Stomach smooth muscle (tissue), 2 donors: ENCODE results near the gene XPNPEP1.

Experiments
- H3K27ac ChIP-seq: one replicate; pipeline ENCODE4 v1.7.0; 2013; ENCODE audit warnings: mild to moderate bottlenecking, low read length, inconsistent platforms
- H3K27me3 ChIP-seq, 2 donors: one replicate each; pipeline ENCODE4 v1.7.0; 2013; ENCODE audit warnings: low read length in 2 of 2; ENCODE audit not compliant: insufficient read depth in 2 of 2, control insufficient read depth in 1 of 2
- H3K36me3 ChIP-seq, 2 donors: one replicate each; pipeline ENCODE4 v1.7.0; 2013; ENCODE audit warnings: low read length in 2 of 2; ENCODE audit not compliant: control insufficient read depth in 2 of 2, insufficient read depth in 2 of 2
- H3K4me1 ChIP-seq: one replicate; pipeline ENCODE4 v1.7.0; 2013; ENCODE audit warnings: low read length; ENCODE audit not compliant: control insufficient read depth, insufficient read depth
- H3K4me3 ChIP-seq, 2 donors: one replicate each; pipeline ENCODE4 v1.7.0; 2013; ENCODE audit warnings: low read length in 2 of 2
- H3K9ac ChIP-seq, 2 donors: one replicate each; pipeline ENCODE4 v1.7.0; 2013; ENCODE audit warnings: low read length in 2 of 2, mild to moderate bottlenecking in 1 of 2
- H3K9me3 ChIP-seq, 2 donors: one replicate each; pipeline ENCODE4 v1.7.0; 2013; ENCODE audit warnings: low read length in 2 of 2; ENCODE audit not compliant: control insufficient read depth in 2 of 2
- donor health status: healthy.
- donor health status: Pancreatic carcinoma.

Gene XPNPEP1

GRCh38 chr10:109862041-109862440 lies 61.3 kb downstream of the XPNPEP1 start:
- Histone ChIP-seq H3K4me1 (peaks cover 1% of the 10 kb centered on the region), H3K9me3 (no peaks in the 10 kb centered on the region), H3K4me3 (peak overlapping the region in 1 of 2 donors; percentile 54), H3K27ac (no peak overlapping the region), H3K36me3 (peaks cover 25 to 26% of the 10 kb centered on the region in 2 donors), H3K9ac (no peak overlapping the region), H3K27me3 (no peaks in the 10 kb centered on the region)

- Histone ChIP-seq H3K27ac (no peak overlapping the region), H3K4me3 (no peak overlapping the region), H3K9ac (no peak overlapping the region), H3K27me3 (no peaks in the 10 kb centered on the region), H3K4me1 (no peaks in the 10 kb centered on the region), H3K36me3 (peaks cover 21% of the 10 kb centered on the region in 2 donors), H3K9me3 (no peaks in the 10 kb centered on the region)
Measured at GRCh38 chr10:109861081-109861480, 62.2 kb downstream of the XPNPEP1 start.

DNA sequence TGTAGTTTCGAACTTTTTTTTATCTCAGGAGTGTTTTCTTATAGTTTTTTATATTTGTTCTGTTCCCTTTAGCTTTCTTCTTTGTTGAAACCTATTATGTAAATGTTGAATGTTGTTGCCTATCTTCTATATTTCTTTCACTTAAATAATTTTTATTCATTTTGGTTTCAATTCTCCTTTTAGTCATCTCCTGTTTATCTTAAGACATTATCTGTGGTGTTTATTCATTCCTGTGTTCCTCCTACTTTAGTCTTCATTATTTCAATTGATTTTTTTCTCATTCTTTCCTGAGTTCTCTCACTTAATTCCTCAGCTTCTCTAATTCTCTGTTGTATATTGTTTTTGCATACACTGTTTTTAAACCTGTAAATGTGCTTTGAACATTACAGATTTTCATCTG lies 64.1 kb downstream of the XPNPEP1 start:
- Histone ChIP-seq H3K27me3 (no peaks in the 10 kb centered on the region), H3K4me3 (no peak overlapping the region), H3K27ac (no peak overlapping the region), H3K36me3 (peaks cover 3 to 8% of the 10 kb centered on the region in 2 donors), H3K9ac (no peak overlapping the region), H3K4me1 (no peaks in the 10 kb centered on the region), H3K9me3 (no peaks in the 10 kb centered on the region)

- Histone ChIP-seq H3K9me3 (no peaks in the 10 kb centered on the region), H3K4me1 (peaks cover 5% of the 10 kb centered on the region), H3K36me3 (no peaks in the 10 kb centered on the region), H3K4me3 (no peak overlapping the region), H3K27ac (no peak overlapping the region), H3K27me3 (peaks cover 0 to 3% of the 10 kb centered on the region in 2 donors), H3K9ac (no peak overlapping the region)
Measured at GRCh38 chr10:109855746-109856145, 67.6 kb downstream of the XPNPEP1 start.

DNA sequence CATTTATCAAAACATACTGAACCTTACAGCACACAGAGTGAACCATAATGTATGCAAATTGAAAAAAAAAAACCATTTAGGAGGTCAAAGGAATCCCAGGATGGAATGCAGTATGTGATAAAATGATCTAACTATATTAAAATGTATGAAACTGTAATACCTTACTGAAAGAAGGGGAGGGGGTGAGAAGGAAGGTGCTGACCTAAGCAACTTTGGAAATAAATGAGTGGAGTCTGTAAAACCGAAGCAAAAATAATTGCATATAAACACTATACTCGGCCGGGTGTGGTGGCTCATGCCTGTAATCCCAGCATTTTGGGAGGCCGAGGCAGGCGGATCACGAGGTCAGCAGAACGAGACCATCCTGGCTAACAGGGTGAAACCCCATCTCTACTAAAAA lies 69.4 kb downstream of the XPNPEP1 start:
- H3K9ac ChIP-seq: no peak overlapping the region
- H3K4me1 ChIP-seq: peaks cover 5% of the 10 kb centered on the region
- H3K27me3 ChIP-seq: peaks cover 0 to 3% of the 10 kb centered on the region in 2 donors
- no peak overlapping the region for H3K4me3 ChIP-seq
- H3K27ac ChIP-seq: no peak overlapping the region
- H3K36me3 ChIP-seq: no peaks in the 10 kb centered on the region
- H3K9me3 ChIP-seq: no peaks in the 10 kb centered on the region

DNA sequence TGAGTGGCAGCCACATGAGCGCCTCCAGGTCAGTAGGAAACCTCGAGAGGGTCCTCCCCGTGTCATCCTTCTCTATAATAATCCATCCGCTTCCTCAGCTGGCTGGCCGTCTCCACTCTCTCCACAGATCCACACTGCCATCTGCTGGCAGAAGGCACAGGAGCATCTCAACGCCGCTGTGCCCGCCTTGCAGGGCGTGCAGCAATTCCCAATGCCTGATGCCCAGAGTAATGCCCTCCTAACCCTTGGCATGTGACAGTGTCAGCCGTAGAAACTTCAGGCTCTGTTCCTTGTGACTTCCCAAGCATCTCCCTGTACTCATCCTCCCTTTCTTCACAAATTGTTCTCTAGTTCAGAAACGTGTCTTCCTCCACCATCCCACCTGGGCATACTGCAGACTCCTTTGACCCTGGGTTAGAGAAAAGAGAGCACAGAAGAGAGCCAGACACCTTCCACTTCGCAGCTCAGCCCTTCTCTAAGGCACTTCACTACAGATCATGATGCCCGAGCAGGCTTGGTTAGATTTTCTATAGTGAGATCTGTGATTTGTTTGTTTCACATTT lies 70.8 kb downstream of the XPNPEP1 start:
- Histone ChIP-seq H3K9ac (no peak overlapping the region), H3K27me3 (peaks cover 0 to 3% of the 10 kb centered on the region in 2 donors), H3K27ac (no peak overlapping the region), H3K4me1 (peaks cover 5% of the 10 kb centered on the region), H3K36me3 (no peaks in the 10 kb centered on the region), H3K9me3 (no peaks in the 10 kb centered on the region), H3K4me3 (peak overlapping the region in 1 of 2 donors; percentile 22)

DNA sequence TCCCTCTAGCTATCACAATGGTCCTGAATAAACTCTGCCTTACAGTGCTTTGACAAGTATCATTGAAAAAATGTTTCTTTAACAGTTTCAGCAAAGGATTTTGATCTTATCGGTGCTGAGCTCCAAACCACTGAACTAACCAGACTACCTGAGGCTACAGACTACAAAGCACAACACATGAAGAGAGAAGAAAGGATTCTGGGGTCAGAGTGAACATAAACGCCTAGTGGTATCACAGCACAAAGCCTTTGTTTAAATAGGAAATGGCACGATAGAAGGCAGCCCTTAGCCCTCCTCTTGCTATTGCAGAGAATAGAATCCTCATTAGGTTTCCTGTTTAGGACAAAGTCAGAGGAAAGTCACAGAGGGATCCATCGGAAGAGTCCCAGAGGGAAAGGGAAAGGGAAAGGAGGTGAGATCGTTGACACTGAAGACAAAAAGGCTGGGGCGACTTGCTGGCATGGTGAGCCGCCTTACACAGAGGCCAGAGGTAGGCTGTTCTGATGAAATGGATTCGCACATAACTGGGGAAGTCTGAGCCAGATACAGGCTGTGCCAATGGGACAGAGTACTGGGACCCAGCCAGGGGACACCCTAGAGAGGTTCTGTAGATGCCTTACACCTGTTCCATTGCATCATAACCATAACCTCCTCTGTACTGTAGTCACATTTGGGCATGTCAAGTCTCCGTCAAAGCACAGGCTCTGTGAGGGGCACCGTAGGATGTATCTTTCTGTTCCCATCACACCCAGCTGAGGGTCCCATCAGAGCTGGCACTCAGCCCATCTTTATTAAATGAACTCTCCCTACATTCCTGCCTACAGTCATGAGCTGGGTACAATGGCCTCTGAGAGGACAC lies 71.5 kb downstream of the XPNPEP1 start:
- peak overlapping the region in 1 of 2 donors; percentile 22 for H3K4me3 ChIP-seq
- peaks cover 7% of the 10 kb centered on the region for H3K4me1 ChIP-seq
- H3K27ac ChIP-seq: no peak overlapping the region
- peaks cover 0 to 3% of the 10 kb centered on the region in 2 donors for H3K27me3 ChIP-seq
- H3K9ac ChIP-seq: no peak overlapping the region
- no peaks in the 10 kb centered on the region for H3K36me3 ChIP-seq
- no peaks in the 10 kb centered on the region for H3K9me3 ChIP-seq

DNA sequence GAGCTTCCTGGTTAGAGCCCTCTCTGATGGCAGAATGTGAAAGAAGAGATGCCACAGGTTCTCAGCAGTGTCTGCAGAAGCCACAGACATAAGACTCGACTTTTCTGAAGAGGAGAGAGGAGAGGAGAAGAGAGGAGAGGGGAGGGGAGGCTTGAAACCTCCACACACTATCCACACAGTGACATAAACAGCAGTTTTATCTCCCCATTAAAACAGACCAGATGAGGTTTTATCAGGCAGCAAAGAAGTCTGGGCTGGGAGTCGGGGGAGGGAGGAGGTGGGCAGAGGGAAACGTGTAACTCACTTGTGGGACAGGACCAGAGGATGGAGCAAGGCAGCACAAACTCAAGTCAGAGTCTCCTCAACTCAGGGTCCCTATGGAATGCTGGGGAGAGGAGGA lies 76.5 kb downstream of the XPNPEP1 start:
- Histone ChIP-seq H3K9me3 (no peaks in the 10 kb centered on the region), H3K4me1 (peaks cover 4% of the 10 kb centered on the region), H3K36me3 (no peaks in the 10 kb centered on the region), H3K27me3 (peaks cover 0 to 2% of the 10 kb centered on the region in 2 donors), H3K4me3 (no peak overlapping the region), H3K27ac (no peak overlapping the region), H3K9ac (no peak overlapping the region)

- Histone ChIP-seq H3K27ac (no peak overlapping the region), H3K27me3 (peaks cover 0 to 2% of the 10 kb centered on the region in 2 donors), H3K4me3 (no peak overlapping the region), H3K36me3 (no peaks in the 10 kb centered on the region), H3K9ac (no peak overlapping the region), H3K9me3 (no peaks in the 10 kb centered on the region), H3K4me1 (peaks cover 4% of the 10 kb centered on the region)
Measured at GRCh38 chr10:109845308-109845707, 78.0 kb downstream of the XPNPEP1 start.

- no peak overlapping the region for H3K9ac ChIP-seq
- no peaks in the 10 kb centered on the region for H3K4me1 ChIP-seq
- peaks cover 0 to 2% of the 10 kb centered on the region in 2 donors for H3K27me3 ChIP-seq
- no peaks in the 10 kb centered on the region for H3K36me3 ChIP-seq
- no peaks in the 10 kb centered on the region for H3K9me3 ChIP-seq
- no peak overlapping the region for H3K27ac ChIP-seq
- no peak overlapping the region for H3K4me3 ChIP-seq
Measured at GRCh38 chr10:109838592-109839244, 84.6 kb downstream of the XPNPEP1 start.
